Tibial nerve (tissue), 4 donors: Measurements from ENCODE around the gene WDR87.

Experiments
- EP300 ChIP-seq, 2 donors: sonication (generic); formaldehyde crosslinking; IDR thresholded peaks; one replicate each; pipeline ENCODE4 v1.6.1; 2017; ENCODE audit warnings: antibody characterized with exemption in 2 of 2, mild to moderate bottlenecking in 1 of 2
- TF ChIP-seq, protein P1 (sequence below), 5 experiments: fragments of 200-600 bp in 3 of 5; fragments of 450-650 bp in 2 of 5; sonication (generic) in 3 of 5; IDR thresholded peaks; one replicate each; pipeline ENCODE4 v1.5.1; 2016 to 2019; ENCODE audit warnings: antibody characterized with exemption in 5 of 5, mild to moderate bottlenecking in 3 of 5, moderate library complexity in 2 of 5

DNA sequence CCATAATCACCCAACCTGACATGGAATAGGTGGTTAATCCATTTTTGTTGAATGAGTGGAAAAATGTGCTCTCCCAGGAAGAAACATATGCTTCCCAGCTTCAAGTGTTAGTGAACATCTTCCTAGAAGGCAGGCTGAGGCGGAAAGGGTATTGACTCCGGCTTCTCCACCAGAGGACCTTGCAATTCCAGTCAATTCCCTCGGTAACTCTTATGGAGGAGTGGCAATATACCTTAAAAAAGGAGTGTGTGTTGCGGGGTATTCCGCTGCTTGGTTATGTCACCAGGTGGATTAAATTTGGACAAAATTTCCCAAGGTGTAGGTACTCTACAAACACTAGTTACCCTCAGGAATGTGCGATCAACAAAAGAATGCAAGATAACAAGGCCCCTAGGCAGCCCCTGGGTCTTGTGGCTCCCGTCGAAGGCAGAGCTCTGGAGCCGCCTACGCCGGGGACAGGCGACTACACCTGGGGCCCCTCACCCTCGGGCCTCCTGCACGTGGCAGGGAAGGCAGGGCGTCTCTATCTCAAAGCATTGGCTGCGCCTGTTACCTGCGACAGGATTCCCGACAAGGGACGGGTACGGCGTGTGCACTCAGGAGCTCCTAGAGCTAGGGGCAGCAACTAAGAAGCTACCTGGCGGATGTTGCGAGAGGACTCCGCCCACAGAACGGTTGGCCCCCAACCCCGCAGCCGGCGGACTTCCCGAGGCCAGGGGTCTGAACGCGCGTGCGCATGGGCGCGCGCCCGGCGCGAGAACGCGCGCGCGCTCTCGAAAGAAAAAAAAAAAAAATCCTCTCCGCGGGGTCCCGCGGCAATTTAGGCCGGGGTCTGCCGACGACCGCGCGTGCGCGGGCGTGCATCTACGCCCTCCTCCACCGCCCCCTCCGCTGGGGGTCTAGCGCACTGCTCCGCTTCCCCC lies at the start of gene WDR87:
- TF ChIP-seq, protein P1, sequence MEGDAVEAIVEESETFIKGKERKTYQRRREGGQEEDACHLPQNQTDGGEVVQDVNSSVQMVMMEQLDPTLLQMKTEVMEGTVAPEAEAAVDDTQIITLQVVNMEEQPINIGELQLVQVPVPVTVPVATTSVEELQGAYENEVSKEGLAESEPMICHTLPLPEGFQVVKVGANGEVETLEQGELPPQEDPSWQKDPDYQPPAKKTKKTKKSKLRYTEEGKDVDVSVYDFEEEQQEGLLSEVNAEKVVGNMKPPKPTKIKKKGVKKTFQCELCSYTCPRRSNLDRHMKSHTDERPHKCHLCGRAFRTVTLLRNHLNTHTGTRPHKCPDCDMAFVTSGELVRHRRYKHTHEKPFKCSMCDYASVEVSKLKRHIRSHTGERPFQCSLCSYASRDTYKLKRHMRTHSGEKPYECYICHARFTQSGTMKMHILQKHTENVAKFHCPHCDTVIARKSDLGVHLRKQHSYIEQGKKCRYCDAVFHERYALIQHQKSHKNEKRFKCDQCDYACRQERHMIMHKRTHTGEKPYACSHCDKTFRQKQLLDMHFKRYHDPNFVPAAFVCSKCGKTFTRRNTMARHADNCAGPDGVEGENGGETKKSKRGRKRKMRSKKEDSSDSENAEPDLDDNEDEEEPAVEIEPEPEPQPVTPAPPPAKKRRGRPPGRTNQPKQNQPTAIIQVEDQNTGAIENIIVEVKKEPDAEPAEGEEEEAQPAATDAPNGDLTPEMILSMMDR (IDR thresholded peaks at IDR 0.05) = no peak
- TF ChIP-seq EP300 (IDR thresholded peaks at IDR 0.05) = no peak
